ENCODE results near the gene RFFL.

GRCh38 chr17:35086931-35087573 lies 23.5 kb upstream of the RFFL start:
- TF ChIP-seq CTCF (IDR thresholded peaks at IDR 0.05; ENCODE audit: low read depth, low read length, poor library complexity, severe bottlenecking) (no peak), EZH2phosphoT487 (IDR thresholded peaks at IDR 0.05; ENCODE audit: borderline replicate concordance, low read length) (no peak)
